ENCODE data around the gene RPS16. TPM values are rescaled to one million over a fixed set of nuclear protein-coding genes. Genes with fewer than 3 reads are reported as not detected.
A peak's percentile ranks its signal among the peaks of the same experiment; 100 is the strongest.

Gene RPS16
- total and polyA plus RNA-seq, 4 experiments from 2014 or later, result 1,590 to 4,227 (median 3,056) TPM

DNA sequence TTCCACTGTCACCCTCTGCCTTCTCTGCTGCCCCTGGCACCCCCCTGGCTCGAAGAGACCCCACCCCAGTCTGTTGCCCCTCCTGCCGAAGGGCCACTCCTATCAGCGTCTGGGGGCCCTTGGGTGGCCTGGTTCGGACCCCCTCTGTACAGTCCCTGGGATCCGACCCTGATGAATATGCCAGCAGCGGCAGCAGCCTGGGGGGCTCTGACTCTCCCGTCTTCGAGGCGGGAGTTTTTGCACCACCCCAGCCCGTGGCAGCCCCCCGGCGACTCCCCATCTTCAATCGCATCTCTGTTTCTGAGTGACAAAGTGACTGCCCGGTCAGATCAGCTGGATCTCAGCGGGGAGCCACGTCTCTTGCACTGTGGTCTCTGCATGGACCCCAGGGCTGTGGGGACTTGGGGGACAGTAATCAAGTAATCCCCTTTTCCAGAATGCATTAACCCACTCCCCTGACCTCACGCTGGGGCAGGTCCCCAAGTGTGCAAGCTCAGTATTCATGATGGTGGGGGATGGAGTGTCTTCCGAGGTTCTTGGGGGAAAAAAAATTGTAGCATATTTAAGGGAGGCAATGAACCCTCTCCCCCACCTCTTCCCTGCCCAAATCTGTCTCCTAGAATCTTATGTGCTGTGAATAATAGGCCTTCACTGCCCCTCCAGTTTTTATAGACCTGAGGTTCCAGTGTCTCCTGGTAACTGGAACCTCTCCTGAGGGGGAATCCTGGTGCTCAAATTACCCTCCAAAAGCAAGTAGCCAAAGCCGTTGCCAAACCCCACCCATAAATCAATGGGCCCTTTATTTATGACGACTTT lies 27.1 kb downstream of the RPS16 start:
- peak; percentile 48 to 74 (median 59) for DNase-seq
- Mint-ChIP-seq H3K27ac (peak overlapping the region; percentile 99 to 100 (median 99)), H3K4me1 (peaks cover 33 to 85% (median 48%) of the 10 kb centered on the region in 4 donors), H3K27me3 (peaks cover 0 to 7% of the 10 kb centered on the region in 2 donors), H3K9me3 (peaks cover 0 to 16% (median 0%) of the 10 kb centered on the region in 8 donors), H3K4me3 (peak overlapping the region; percentile 88 to 99 (median 97)), H3K36me3 (peaks cover 22 to 53% of the 10 kb centered on the region in 2 donors)
- Histone ChIP-seq H3K27ac (ENCODE audit: low read depth, low read length) (peak overlapping the region; percentile 100), H3K36me3 (ENCODE audit: insufficient read depth, low read length) (peaks cover 14% of the 10 kb centered on the region), H3K4me1 (ENCODE audit: insufficient read depth, low read length) (peaks cover 50% of the 10 kb centered on the region), H3K4me3 (ENCODE audit: low read length in 2 of 2) (peak overlapping the region; percentile 97 to 100), H3K9me3 (ENCODE audit: control insufficient read depth in 1 of 2, low read length in 2 of 2) (no peaks in the 10 kb centered on the region), H3K27me3 (ENCODE audit: insufficient read depth, low read length) (no peaks in the 10 kb centered on the region)
- intact Hi-C loops (cut with micrococcal nuclease), result no loop called here
- CTCF ChIA-PET (ENCODE audit: partially characterized antibody), result interaction anchor here (1.8 to 4.3 kb wide), 2 partner anchors 11 to 27 kb away, joined by 8 to 54 read pairs; partner anchors contain the start of gene RPS16
- POLR2A ChIA-PET (ENCODE audit: partially characterized antibody), result interaction anchor here (0.6 to 11.3 kb wide), 14 partner anchors 10 to 1342 kb away, joined by 3 to 276 read pairs (median 7); partner anchors contain the start of genes ACTMAP, EID2B, GMFG and MED29

DNA sequence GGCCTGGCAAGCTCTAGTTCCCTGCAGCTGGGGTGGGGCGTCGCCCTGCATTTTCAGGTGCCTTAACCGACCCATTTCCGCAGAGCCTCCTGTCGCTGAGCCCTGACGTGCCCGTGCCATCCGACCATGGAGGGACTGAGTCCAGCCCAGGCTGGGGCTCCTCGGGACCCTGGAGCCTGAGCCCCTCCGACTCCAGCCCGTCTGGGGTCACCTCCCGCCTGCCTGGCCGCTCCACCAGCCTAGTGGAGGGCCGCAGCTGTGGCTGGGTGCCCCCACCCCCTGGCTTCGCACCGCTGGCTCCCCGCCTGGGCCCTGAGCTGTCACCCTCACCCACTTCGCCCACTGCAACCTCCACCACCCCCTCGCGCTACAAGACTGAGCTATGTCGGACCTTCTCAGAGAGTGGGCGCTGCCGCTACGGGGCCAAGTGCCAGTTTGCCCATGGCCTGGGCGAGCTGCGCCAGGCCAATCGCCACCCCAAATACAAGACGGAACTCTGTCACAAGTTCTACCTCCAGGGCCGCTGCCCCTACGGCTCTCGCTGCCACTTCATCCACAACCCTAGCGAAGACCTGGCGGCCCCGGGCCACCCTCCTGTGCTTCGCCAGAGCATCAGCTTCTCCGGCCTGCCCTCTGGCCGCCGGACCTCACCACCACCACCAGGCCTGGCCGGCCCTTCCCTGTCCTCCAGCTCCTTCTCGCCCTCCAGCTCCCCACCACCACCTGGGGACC lies 27.9 kb downstream of the RPS16 start:
- H3K27me3 Mint-ChIP-seq, result peaks cover 0 to 7% of the 10 kb centered on the region in 2 donors
- Histone ChIP-seq H3K4me3 (ENCODE audit: low read length in 2 of 2) (peak overlapping the region; percentile 97 to 100), H3K36me3 (ENCODE audit: insufficient read depth, low read length) (peaks cover 14% of the 10 kb centered on the region), H3K27me3 (ENCODE audit: insufficient read depth, low read length) (no peaks in the 10 kb centered on the region), H3K9me3 (ENCODE audit: control insufficient read depth in 1 of 2, low read length in 2 of 2) (no peaks in the 10 kb centered on the region), H3K4me1 (ENCODE audit: insufficient read depth, low read length) (peaks cover 57% of the 10 kb centered on the region), H3K27ac (ENCODE audit: low read depth, low read length) (peak overlapping the region; percentile 100)
- CTCF ChIA-PET (ENCODE audit: partially characterized antibody), result interaction anchor here (1.8 to 4.3 kb wide), 2 partner anchors 10 to 28 kb away, joined by 8 to 54 read pairs; partner anchors contain the start of gene RPS16
- peaks cover 0 to 16% (median 0%) of the 10 kb centered on the region in 8 donors for H3K9me3 Mint-ChIP-seq
- peaks cover 33 to 92% (median 50%) of the 10 kb centered on the region in 4 donors for H3K4me1 Mint-ChIP-seq
- DNase-seq, result peak in 4 of 5 donors; percentile 77 to 86 (median 84)
- POLR2A ChIA-PET (ENCODE audit: partially characterized antibody), result interaction anchor here (0.9 to 11.3 kb wide), 13 partner anchors 9 to 1343 kb away, joined by 3 to 276 read pairs (median 10); partner anchors contain the start of genes ACTMAP, GMFG, MED29 and PAF1
- H3K27ac Mint-ChIP-seq, result peak overlapping the region; percentile 99 to 100 (median 99)
- peak overlapping the region; percentile 88 to 99 (median 97) for H3K4me3 Mint-ChIP-seq
- intact Hi-C loops (cut with micrococcal nuclease), result loop anchor here (2.0 kb wide), 1 partner anchor 557 kb away; no protein-coding TSS in a partner anchor
- H3K36me3 Mint-ChIP-seq, result peaks cover 22 to 53% of the 10 kb centered on the region in 2 donors

DNA sequence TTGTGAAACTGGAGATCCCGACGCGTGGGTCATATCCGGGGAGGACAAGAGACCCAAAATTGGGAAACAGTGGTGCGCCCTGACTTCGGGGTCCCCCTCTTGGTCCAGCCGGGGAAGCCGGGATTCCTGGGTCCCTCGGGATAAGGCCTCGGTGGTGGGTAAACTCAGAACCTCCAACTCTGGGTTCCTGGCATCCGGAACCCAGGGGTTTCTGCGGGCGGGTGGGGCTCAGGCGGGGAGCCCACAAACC lies 28.4 kb downstream of the RPS16 start:
- H3K27me3 ChIP-seq (ENCODE audit: insufficient read depth, low read length), result no peaks in the 10 kb centered on the region
- peak overlapping the region; percentile 100 for H3K27ac ChIP-seq (ENCODE audit: low read depth, low read length)
- H3K9me3 Mint-ChIP-seq, result peaks cover 0 to 16% (median 0%) of the 10 kb centered on the region in 8 donors
- peak overlapping the region; percentile 88 to 99 (median 97) for H3K4me3 Mint-ChIP-seq
- H3K9me3 ChIP-seq (ENCODE audit: control insufficient read depth in 1 of 2, low read length in 2 of 2), result no peaks in the 10 kb centered on the region
- CTCF ChIA-PET (ENCODE audit: partially characterized antibody), result interaction anchor here (1.8 to 4.3 kb wide), 2 partner anchors 10 to 28 kb away, joined by 8 to 54 read pairs; partner anchors contain the start of gene RPS16
- intact Hi-C loops (cut with micrococcal nuclease), result loop anchor here (2.0 kb wide), 1 partner anchor 557 kb away; no protein-coding TSS in a partner anchor
- H3K4me3 ChIP-seq (ENCODE audit: low read length in 2 of 2), result peak overlapping the region; percentile 97 to 100
- H3K4me1 Mint-ChIP-seq, result peaks cover 33 to 95% (median 54%) of the 10 kb centered on the region in 4 donors
- DNase-seq, result peak in 1 of 5 donors; percentile 83
- H3K4me1 ChIP-seq (ENCODE audit: insufficient read depth, low read length), result peaks cover 62% of the 10 kb centered on the region
- peaks cover 22 to 53% of the 10 kb centered on the region in 2 donors for H3K36me3 Mint-ChIP-seq
- H3K36me3 ChIP-seq (ENCODE audit: insufficient read depth, low read length), result peaks cover 14% of the 10 kb centered on the region
- H3K27me3 Mint-ChIP-seq, result peaks cover 0 to 7% of the 10 kb centered on the region in 2 donors
- POLR2A ChIA-PET (ENCODE audit: partially characterized antibody), result interaction anchor here (0.9 to 11.3 kb wide), 13 partner anchors 9 to 1343 kb away, joined by 3 to 276 read pairs (median 10); partner anchors contain the start of genes ACTMAP, GMFG, MED29 and PAF1
- H3K27ac Mint-ChIP-seq, result peak overlapping the region; percentile 99 to 100 (median 99)

DNA sequence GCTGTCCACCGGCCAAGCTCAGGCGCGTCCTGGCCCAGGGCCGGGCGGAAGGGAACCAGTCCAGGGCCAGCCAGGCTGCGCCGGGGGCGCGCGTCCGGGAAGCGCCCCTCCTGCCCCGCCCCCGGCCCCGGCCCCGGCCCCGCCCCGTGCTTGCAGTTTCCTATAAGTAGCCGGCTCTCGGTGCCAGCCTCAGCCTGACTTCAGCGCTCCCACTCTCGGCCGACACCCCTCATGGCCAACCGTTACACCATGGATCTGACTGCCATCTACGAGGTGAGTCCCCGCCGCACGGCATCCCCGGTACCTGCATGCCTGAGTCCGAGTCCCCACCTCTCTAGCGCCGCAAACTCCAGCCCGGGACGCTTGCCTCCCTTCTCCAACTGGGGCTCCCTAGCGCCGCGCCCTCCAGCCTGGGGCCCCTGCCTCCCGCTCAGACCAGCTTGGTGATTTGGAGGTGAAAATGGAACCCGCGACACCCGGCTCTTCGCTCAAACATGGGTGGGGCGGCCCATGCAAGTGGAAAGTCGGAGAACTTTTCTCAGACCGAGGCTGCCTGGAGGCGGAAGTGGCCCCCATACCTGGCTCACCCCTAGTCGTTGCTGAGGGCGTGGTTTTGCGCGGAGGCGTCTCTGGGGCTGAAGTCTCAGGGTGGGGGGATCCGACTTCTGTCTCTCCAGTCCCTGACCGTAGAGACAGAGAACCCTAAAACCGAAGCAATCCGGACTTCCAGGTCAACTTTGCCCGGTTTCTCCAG lies 28.9 kb downstream of the RPS16 start, which contains the start of gene ZFP36:
Gene ZFP36 (plus strand): TSS at position 192 of the 754 bp plus-strand sequence. CDS start 58 bp downstream, at position 250.
- Histone ChIP-seq H3K36me3 (ENCODE audit: insufficient read depth, low read length) (peaks cover 14% of the 10 kb centered on the region), H3K4me3 (ENCODE audit: low read length in 2 of 2) (peak within 1 kb of the TSS; percentile 97 to 100), H3K27me3 (ENCODE audit: insufficient read depth, low read length) (no peaks in the 10 kb centered on the region), H3K27ac (ENCODE audit: low read depth, low read length) (peak within 1 kb of the TSS; percentile 100), H3K4me1 (ENCODE audit: insufficient read depth, low read length) (peaks cover 66% of the 10 kb centered on the region), H3K9me3 (ENCODE audit: control insufficient read depth in 1 of 2, low read length in 2 of 2) (no peaks in the 10 kb centered on the region)
- Mint-ChIP-seq H3K4me3 (peak within 1 kb of the TSS; percentile 88 to 99 (median 97)), H3K27me3 (peaks cover 0 to 2% of the 10 kb centered on the region in 2 donors), H3K36me3 (peaks cover 22 to 52% of the 10 kb centered on the region in 2 donors), H3K9me3 (peaks cover 0 to 11% (median 0%) of the 10 kb centered on the region in 8 donors), H3K4me1 (peaks cover 38 to 95% (median 55%) of the 10 kb centered on the region in 4 donors), H3K27ac (peak within 1 kb of the TSS; percentile 99 to 100 (median 100))
- ChIA-PET CTCF (ENCODE audit: partially characterized antibody) (interaction anchor here (1.8 to 4.3 kb wide), 2 partner anchors 9 to 29 kb away, joined by 8 to 54 read pairs; partner anchors contain the start of gene RPS16), POLR2A (ENCODE audit: partially characterized antibody) (interaction anchor here (0.5 to 11.3 kb wide), 14 partner anchors 8 to 1013 kb away, joined by 3 to 276 read pairs (median 8); partner anchors contain the start of genes GMFG, MED29, PAF1 and RPS16)
- DNase-seq, result peak; percentile 86 to 88 (median 87)
- intact Hi-C loops (cut with micrococcal nuclease), result loop anchor here (2.0 kb wide), 1 partner anchor 556 kb away; no protein-coding TSS in a partner anchor

DNA sequence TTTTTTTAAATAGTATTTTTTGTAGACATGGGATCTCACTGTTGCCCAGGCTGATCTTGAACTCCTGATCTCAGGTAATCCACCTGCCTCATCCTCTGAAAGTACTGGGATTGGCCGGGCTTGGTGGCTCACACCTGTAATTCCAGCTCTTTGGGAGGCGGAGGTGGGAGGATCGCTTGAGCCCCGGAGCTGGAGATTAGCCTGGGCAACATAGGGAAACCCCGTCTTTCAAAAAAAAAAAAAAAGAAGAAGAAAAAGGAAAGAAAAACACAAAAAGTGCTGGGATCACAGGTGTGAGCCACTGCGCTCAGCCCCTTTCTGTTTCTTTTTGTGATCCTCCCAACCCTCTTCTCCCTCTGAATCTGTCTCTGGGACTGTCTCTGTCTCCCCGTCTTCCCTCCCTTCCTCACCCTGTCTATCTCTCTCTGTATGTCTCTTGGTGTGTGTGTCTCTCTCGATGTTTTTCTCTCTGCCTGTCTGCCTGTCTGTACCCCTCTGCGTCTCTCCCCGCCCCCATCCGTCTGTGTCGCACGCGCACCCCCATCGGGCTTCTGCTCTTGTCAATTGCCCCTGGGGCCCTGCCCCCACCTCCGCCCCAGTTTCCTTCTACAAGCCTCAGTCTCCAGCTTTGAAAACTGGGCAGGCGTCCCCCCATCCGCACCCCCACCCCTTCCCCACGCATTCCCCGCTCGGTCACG lies 29.6 kb downstream of the RPS16 start:
- peak overlapping the region; percentile 88 to 96 (median 92) for H3K4me3 Mint-ChIP-seq
- Histone ChIP-seq H3K4me3 (ENCODE audit: low read length in 2 of 2) (peak overlapping the region; percentile 52 to 97), H3K27me3 (ENCODE audit: insufficient read depth, low read length) (no peaks in the 10 kb centered on the region), H3K4me1 (ENCODE audit: insufficient read depth, low read length) (peaks cover 66% of the 10 kb centered on the region), H3K9me3 (ENCODE audit: control insufficient read depth in 1 of 2, low read length in 2 of 2) (no peaks in the 10 kb centered on the region), H3K27ac (ENCODE audit: low read depth, low read length) (peak overlapping the region; percentile 100), H3K36me3 (ENCODE audit: insufficient read depth, low read length) (peaks cover 14% of the 10 kb centered on the region)
- ChIA-PET CTCF (ENCODE audit: partially characterized antibody) (interaction anchor here (4.3 kb wide), 1 partner anchor 8 kb away, joined by 54 read pairs; no protein-coding TSS in a partner anchor), POLR2A (ENCODE audit: partially characterized antibody) (interaction anchor here (0.5 to 11.3 kb wide), 13 partner anchors 7 to 1014 kb away, joined by 3 to 276 read pairs (median 10); partner anchors contain the start of genes GMFG, MED29, PAF1 and RPS16)
- H3K27me3 Mint-ChIP-seq, result no peaks in the 10 kb centered on the region
- H3K27ac Mint-ChIP-seq, result peak overlapping the region; percentile 98 to 100 (median 99)
- peaks cover 0 to 10% (median 0%) of the 10 kb centered on the region in 8 donors for H3K9me3 Mint-ChIP-seq
- peak; percentile 86 to 92 (median 89) for DNase-seq
- peaks cover 39 to 95% (median 55%) of the 10 kb centered on the region in 4 donors for H3K4me1 Mint-ChIP-seq
- intact Hi-C loops (cut with micrococcal nuclease), result loop anchor here (2.0 kb wide), 1 partner anchor 555 kb away; no protein-coding TSS in a partner anchor
- H3K36me3 Mint-ChIP-seq, result peaks cover 22 to 51% of the 10 kb centered on the region in 2 donors
